Spinal cord (tissue), 10 donors: ENCODE results near the gene HAAO. TPM values are rescaled to one million over a fixed set of nuclear protein-coding genes. Genes with fewer than 3 reads are reported as not detected.

Experiments
- DNase-seq, 6 donors: peaks; one replicate each; pipeline versions ENCODE4 v3.0.0 to v3.0.0-alpha.2; 2013 to 2015; ENCODE audit warnings: low spot score in 6 of 6, low read depth in 4 of 6
- H3K27ac ChIP-seq: one replicate; pipeline ENCODE4 v1.5.1; 2013; ENCODE audit warnings: low read depth, low read length, control low read depth
- H3K27me3 ChIP-seq: one replicate; pipeline ENCODE4 v1.6.1; 2013; ENCODE audit warnings: low read length; ENCODE audit not compliant: control insufficient read depth, insufficient read depth
- H3K36me3 ChIP-seq: one replicate; pipeline ENCODE4 v1.6.1; 2013; ENCODE audit warnings: low read length; ENCODE audit not compliant: control insufficient read depth, insufficient read depth
- H3K4me1 ChIP-seq: one replicate; pipeline ENCODE4 v1.6.1; 2013; ENCODE audit warnings: low read length; ENCODE audit not compliant: control insufficient read depth, insufficient read depth
- H3K4me3 ChIP-seq: one replicate; pipeline ENCODE4 v1.5.1; 2013; ENCODE audit warnings: low read depth, low read length, control low read depth
- H3K9me3 ChIP-seq: one replicate; pipeline ENCODE4 v1.6.1; 2013; ENCODE audit warnings: low read length; ENCODE audit not compliant: control insufficient read depth, insufficient read depth
- WGBS: methylation state at CpG from one replicate; pipeline ENCODE4 v1.1.5; 2013; ENCODE audit warnings: missing lambda C conversion rate; ENCODE audit not compliant: insufficient coverage; 5-methylcytosine and 5-hydroxymethylcytosine counted together
- polyA plus RNA-seq, 2 donors: library from polyadenylated mRNA; unstranded; fragments of 120-200 nt; gene quantifications; one replicate each; pipeline ENCODE4 v1.2.1, GENCODE V29; 2013; ENCODE audit not compliant: insufficient read length in 2 of 2
- total RNA-seq, 2 donors: library from RNA; depleted of rRNA in 1 of 2; stranded (reverse); fragments of 120-200 nt in 1 of 2; fragments of >200 nt in 1 of 2; gene quantifications; one replicate each; pipeline versions ENCODE4 v1.2.3 to v1.2.4, GENCODE V29; 2013 to 2014
- donor health status: healthy.

HAAO gene
- total and polyA plus RNA-seq, 4 donors, result 3.7 to 12.7 (median 8.0) TPM

DNA sequence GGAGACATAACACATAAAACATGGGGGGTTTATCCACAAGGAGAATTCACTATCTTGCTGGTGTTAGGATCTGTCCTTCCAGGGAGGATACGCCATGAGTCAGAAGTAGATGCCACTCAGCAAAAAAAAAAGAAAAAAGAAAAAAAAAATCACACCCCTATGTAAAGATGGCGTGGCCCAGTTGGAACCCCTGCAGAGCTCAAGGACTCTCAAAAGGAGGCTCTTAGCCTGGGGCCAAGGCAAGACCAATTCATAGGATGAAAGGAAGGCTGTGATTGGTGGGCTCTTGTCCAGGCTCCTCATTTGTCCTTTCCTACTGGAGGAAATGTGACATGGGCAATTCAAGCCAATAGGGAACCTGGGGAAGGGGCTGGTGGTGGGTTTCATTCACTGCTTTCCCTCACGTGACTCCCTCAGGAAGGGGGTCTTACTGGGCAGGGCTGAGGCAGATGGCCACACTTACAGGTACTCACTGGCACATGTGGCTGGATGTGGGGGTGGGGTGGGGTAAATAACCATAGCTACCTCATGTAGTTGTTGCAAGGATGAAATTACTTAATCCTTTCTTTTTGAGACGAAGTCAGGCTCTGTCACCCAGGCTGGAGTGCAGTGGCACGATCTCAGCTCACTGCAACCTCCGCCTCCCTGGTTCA is 38.7 kb upstream of the HAAO start:
- DNase-seq, result no peak
- no peaks in the 10 kb centered on the region for H3K9me3 ChIP-seq
- H3K4me3 ChIP-seq, result no peak overlapping the region
- peaks cover 20% of the 10 kb centered on the region for H3K4me1 ChIP-seq
- H3K27me3 ChIP-seq, result no peaks in the 10 kb centered on the region
- WGBS, result 86% methylated on average over 3 of the region's 6 CpGs
- H3K27ac ChIP-seq, result no peak overlapping the region
- H3K36me3 ChIP-seq, result no peaks in the 10 kb centered on the region

GRCh38 chr2:42829671-42830440 is 37.5 kb upstream of the HAAO start:
- Histone ChIP-seq H3K9me3 (no peaks in the 10 kb centered on the region), H3K36me3 (no peaks in the 10 kb centered on the region), H3K4me3 (no peak overlapping the region), H3K27me3 (no peaks in the 10 kb centered on the region), H3K4me1 (peaks cover 20% of the 10 kb centered on the region), H3K27ac (peak overlapping the region; percentile 6)
- WGBS, result 78% methylated on average over 1 of the region's 4 CpGs
- no peak for DNase-seq

DNA sequence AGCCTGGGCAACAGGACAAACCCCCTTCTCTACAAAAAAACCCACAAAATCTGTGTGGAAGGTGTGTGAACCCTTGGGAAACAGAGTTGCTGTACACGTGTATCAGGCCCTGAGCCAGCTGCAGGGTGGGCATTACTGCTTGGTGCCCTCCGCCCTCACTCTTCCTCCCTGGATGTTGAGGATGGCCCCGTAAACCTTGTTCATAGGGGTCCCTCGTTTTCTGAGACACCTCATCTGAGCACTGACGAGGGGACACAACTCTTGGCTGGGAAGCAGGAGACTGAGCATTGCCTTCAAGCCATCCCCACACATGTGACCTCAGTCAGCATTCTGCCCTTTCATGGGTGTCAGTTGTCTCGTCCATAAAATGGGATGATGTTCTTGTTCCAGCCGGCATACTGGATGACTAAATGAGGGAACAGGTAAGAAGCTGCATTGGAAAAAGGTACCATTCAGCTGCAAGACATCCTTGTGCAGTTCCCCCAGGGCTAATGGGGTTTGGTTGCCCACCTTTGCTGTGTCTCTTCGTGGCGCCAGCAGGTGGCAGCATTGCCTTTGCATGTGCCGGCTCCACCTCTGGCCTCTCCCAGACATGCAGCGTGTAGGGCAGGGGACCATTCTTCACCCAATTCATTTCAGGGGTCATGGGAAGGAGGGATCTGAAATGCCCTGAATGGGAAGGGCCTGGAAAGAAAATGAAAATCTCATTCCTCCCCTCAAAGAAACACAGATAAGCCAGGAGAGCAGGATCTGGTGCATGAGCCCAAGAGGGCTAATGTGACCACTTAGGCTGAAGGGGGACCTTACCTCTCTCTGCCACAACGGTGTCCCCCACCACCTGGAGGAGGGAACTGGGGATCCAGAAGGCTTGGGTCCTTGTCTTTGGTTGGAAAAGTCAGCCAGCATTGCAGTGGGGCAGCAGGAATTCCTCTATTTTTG is 36.4 kb upstream of the HAAO start:
- peaks cover 20% of the 10 kb centered on the region for H3K4me1 ChIP-seq
- DNase-seq, result peak in 5 of 6 donors; percentile 48 to 89 (median 55)
- 34% methylated on average over 6 of the region's 12 CpGs for WGBS
- H3K4me3 ChIP-seq, result no peak overlapping the region
- no peaks in the 10 kb centered on the region for H3K9me3 ChIP-seq
- no peaks in the 10 kb centered on the region for H3K36me3 ChIP-seq
- H3K27ac ChIP-seq, result no peak overlapping the region
- no peaks in the 10 kb centered on the region for H3K27me3 ChIP-seq

GRCh38 chr2:42827647-42828486 is 35.5 kb upstream of the HAAO start:
- peak; percentile 78 to 96 (median 83) for DNase-seq
- WGBS, result 21% methylated on average over 45 of the region's 47 CpGs
- peak overlapping the region; percentile 53 for H3K27ac ChIP-seq
- H3K9me3 ChIP-seq, result no peaks in the 10 kb centered on the region
- peak overlapping the region; percentile 43 for H3K4me3 ChIP-seq
- H3K27me3 ChIP-seq, result no peaks in the 10 kb centered on the region
- no peaks in the 10 kb centered on the region for H3K36me3 ChIP-seq
- peaks cover 20% of the 10 kb centered on the region for H3K4me1 ChIP-seq

DNA sequence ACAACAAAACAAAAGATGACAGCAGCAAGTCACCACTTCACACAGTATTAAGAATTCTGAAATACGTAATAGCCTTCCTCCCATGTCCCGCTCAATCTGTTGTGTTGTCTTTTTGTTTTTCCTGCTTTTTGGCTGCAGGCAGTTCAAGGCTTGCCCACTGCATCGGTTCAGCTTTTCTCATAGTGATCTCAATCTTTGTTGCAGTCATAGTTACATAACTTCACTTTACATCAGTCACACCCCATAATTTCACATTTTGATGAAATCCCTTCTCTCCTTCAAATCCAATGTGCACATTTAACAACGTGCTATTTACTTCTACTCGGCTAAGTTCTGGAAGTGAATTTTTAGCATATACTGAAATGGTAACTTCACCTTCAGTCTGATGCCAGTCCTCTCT is 33.8 kb upstream of the HAAO start:
- no peaks in the 10 kb centered on the region for H3K9me3 ChIP-seq
- no peaks in the 10 kb centered on the region for H3K27me3 ChIP-seq
- no peak overlapping the region for H3K27ac ChIP-seq
- peaks cover 20% of the 10 kb centered on the region for H3K4me1 ChIP-seq
- no peaks in the 10 kb centered on the region for H3K36me3 ChIP-seq
- no peak overlapping the region for H3K4me3 ChIP-seq
- DNase-seq, result no peak
- WGBS, result 87% methylated on average over 3 of the region's 5 CpGs

GRCh38 chr2:42824454-42824807 is 32.0 kb upstream of the HAAO start:
- Histone ChIP-seq H3K27ac (no peak overlapping the region), H3K36me3 (no peaks in the 10 kb centered on the region), H3K27me3 (no peaks in the 10 kb centered on the region), H3K4me1 (peaks cover 14% of the 10 kb centered on the region), H3K4me3 (no peak overlapping the region), H3K9me3 (no peaks in the 10 kb centered on the region)
- 81% methylated on average over 2 of the region's 2 CpGs for WGBS
- no peak for DNase-seq

DNA sequence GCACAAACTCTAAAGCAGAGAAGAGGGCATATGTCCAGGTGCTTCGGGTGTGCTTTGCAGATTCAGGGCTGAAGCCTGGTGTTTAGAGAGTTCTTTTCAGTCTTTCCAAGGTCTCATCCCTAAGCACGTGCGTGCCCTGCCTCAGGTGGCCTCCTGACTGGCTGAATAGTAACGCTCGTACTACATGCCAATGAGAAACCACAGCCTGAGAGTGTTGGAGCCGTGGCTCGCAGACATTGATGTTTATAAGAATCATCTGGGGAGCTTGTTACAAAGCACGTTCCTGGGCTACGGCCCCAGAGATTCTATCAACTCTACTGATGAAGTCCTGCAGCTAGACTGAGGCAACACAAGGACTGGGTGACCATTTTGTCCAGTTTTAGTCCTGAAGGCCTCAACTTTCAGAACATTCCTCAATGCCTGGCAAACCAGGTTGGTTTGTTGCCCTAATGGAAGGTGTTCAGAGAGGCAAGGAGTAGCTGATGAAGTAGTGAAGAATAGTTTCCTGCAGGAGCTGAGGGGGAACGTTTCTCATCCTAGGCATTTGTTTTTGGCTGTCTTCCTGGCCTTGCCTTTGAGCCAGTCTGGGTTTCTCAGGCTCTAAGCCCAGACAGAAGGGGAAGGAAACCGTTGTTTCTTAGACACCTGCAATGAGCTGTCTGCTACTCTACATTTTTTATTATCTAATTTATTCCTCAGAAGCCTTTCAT is 31.5 kb upstream of the HAAO start:
- 95% methylated on average over 9 of the region's 11 CpGs for WGBS
- no peak overlapping the region for H3K4me3 ChIP-seq
- H3K9me3 ChIP-seq, result no peaks in the 10 kb centered on the region
- DNase-seq, result no peak
- H3K4me1 ChIP-seq, result peaks cover 11% of the 10 kb centered on the region
- H3K27me3 ChIP-seq, result no peaks in the 10 kb centered on the region
- no peak overlapping the region for H3K27ac ChIP-seq
- no peaks in the 10 kb centered on the region for H3K36me3 ChIP-seq

DNA sequence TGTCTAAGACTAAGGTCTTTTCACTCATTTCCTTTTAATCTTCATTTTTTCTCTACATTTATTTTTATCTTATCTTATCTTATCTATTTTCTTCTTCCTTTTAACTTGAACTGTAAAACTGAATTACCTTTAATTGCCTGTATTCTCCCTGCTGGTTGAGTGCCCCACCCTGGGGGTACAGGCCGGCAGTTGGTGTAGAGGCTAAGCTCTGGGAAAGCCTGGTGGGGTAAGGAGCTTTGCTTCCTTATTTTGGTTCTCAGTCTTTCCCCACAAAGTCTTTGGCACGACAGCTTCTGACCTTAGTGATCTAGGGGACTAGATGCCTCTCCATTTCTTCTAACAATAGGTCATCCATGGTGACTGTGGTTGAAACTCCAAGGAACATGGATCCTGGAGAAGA is 26.8 kb upstream of the HAAO start:
- Histone ChIP-seq H3K36me3 (no peaks in the 10 kb centered on the region), H3K27me3 (no peaks in the 10 kb centered on the region), H3K4me1 (no peaks in the 10 kb centered on the region), H3K9me3 (no peaks in the 10 kb centered on the region), H3K4me3 (no peak overlapping the region), H3K27ac (no peak overlapping the region)
- WGBS, result 88% methylated on average over 1 of the region's 2 CpGs
- DNase-seq, result no peak
